ENCODE results near the gene ATP6V0A4.

ATP6V0A4 gene

GRCh38 chr7:138662076-138662990 lies 135.7 kb downstream of the ATP6V0A4 start:
- no peak for DNase-seq (ENCODE audit: low spot score)

- no peak for DNase-seq (ENCODE audit: low spot score)
These were observed 136.8 kb downstream of the ATP6V0A4 start for GRCh38 chr7:138661069-138661635.

GRCh38 chr7:138658889-138659288 lies 139.1 kb downstream of the ATP6V0A4 start:
- DNase-seq (ENCODE audit: low spot score), result no peak

GRCh38 chr7:138657854-138658386 lies 140.1 kb downstream of the ATP6V0A4 start:
- DNase-seq (ENCODE audit: low spot score), result no peak

GRCh38 chr7:138656952-138657351 lies 141.0 kb downstream of the ATP6V0A4 start:
- DNase-seq (ENCODE audit: low spot score), result no peak

Data from LoVo (cell line).